Middle frontal gyrus (tissue), 1 donor: Measurements from ENCODE around the gene AMBRA1.

Experiments used
- DNase-seq: peaks from one replicate; pipeline ENCODE4 v3.0.0-alpha.2; 2015; ENCODE audit warnings: low spot score; ENCODE audit errors: extremely low spot score

Gene AMBRA1

DNA sequence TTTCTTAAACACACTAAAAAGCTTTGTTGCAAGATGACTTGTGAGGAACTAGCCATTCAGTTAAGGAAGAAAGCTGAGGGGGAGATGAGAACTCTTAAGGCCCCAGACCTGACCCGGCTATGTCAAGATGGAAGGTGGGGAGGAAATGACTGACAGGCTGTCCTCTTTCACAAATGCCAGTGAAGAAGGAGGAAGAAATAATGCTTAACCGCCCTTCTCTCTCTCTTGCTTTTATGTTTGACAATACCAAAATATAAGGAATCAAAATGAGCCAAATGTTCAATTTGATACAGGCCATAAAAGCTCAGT, 87.4 kb downstream of the AMBRA1 start:
- no peak for DNase-seq

DNA sequence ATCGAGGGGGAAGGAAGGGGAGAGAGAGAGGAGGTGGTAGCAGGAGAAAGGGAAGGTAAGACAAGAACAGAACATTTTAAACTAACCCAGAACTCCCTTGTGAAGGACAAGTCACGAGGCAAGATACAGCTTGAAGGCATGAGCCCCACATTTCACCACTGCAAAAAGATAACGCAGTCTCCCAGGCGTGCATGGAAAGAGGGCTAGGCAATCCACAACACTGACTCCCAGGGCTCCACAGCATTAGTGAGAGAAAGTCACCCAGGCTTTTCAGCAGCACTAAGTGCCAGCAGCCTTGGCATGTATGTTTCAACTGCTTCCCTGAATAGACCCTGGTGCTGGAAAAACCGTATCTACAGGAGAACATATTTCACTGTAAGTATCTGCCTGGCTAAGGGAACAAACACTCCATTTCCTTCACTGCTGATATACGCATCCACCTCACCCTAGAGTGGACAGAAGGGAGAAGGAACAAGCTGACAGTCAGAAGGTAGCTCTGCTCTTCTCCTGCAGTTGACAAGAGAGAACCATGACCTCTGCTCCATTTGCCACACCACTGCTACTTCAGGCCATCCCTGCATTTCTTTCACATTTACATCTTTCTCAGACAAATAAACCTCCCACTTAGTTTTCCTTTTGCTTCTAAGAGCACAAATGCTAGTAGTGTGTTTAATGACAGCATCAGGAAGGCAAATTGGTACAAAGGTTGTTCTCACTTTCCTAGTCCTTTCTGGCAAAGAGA, 87.9 kb downstream of the AMBRA1 start:
- DNase-seq: no peak

DNA sequence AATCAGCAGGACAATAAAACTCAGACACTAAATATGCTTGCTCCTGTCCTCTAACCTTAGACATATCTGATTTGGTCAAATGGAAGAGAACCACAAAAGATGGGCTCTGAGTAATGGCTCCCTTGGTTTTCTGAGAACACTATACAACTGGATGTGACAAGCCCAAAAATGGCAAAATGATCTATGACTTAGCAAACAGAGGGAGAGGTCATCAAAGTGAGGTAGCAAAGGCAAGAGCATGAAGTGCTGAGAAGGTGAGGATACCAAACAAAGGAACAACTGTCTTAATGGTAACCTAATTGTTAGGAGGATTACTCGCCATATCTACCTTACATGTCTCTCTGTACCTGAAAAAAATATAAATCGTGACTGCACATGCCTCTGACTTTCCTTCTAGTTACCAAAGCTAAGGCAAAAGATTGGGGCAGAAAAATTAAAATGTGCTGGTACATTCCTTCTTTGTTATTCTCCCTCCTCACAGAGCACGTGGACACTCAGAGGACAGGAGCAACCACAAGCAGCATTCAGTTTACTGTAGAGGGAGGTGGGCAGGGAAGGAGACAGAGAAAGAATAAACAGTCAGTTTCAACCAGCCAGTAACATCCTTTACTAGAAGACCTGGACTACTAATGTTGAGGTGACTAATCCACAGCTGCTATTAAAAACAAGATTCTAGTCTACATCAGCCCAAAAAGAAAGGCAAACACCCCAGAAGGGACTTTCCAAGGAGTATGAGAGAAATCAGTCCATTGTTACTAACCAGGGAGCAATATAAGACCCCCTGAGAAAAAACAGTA, 88.8 kb downstream of the AMBRA1 start:
- DNase-seq: no peak

DNA sequence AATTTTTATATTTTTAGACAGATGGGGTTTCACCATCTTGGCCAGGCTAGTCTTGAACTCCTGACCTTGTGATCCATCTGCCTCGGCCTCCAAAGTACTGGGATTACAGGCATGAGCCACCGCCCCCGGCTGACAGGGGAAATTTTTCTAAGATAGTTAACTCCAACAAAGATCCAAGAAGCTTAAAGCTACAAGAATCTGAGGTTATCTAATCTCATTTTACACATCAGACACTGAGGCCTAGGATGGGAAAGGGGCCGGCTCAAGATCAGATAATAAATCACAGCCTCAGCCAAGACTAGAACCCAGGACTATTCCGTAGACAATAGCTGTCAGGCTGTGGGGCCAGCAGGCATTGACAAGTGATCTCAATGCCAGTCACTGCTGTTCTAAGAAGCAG, 94.0 kb downstream of the AMBRA1 start:
- no peak for DNase-seq

DNA sequence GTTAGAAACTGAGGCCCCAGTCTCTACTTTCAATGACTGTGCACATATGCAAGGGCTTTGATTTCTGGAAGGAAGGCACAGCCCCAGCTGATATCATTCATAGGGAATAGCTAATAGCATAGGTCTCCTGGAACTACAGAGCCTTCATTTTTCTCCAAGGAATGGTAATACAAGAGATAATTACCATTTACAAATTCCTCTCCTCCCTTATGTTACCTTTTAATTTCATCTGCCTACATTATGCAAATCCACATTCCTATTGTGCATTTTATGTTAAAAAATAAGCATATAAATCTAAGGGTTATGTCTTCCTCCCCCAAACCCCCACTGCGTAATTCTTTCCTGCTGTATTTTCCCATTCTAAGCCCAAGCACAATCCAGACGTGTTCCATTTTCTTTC, 94.9 kb downstream of the AMBRA1 start:
- DNase-seq: no peak

DNA sequence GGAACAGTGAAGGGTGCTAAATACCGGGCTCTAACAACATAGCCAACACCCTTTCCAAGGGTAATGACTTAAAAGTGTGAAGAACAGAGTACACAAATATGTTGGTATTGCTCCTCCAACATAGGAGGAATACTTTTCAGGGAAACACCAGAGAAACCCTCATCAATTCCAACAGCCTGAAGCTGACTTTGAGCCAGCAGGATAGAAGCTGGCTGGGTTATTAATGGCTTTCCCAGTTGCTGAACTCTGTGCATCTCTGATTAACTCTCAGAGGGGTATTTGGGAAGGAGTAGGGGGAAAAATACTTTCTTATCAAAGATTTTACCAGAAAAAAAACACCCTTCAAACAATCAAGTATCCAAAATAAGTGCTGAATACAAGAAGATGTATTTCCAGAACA, 95.6 kb downstream of the AMBRA1 start:
- no peak for DNase-seq

DNA sequence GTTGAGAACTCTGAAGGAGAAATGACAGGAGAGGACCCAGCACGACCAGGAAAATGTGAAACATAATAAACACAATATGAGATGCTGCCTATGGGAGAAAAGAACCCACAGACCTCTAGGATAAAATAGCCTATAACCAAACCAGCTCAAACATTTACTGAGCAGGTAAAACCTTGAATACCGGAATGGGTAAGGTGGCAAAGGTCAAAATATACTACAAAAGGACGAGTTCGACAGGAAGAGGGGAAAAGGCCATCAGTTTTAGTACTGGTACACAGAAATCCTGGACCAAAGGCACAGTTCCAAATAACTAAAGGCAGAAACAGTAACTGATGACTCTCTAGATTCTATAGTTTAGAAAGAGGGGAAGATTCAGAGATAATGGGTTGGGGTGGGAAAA, 96.3 kb downstream of the AMBRA1 start:
- DNase-seq: no peak

DNA sequence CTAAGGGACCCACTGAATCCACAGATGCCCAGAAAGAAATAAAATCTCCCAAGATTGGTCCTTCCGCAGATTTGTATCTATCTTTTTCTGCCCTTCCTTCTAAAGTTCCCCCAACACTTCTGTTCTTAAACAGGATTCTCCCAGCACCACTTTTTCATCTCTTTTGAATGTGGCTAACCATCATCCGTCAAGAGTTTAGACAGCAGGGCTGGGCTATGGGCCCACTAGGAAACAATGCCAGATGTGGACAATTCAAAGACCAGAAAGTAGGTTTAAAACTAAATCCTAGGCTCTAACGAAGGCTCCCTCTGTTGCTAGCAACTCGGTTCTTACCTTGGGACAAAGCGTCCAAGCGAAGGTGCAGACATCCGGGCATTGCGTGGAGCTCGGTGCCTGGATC, 100.0 kb downstream of the AMBRA1 start:
- DNase-seq: no peak

DNA sequence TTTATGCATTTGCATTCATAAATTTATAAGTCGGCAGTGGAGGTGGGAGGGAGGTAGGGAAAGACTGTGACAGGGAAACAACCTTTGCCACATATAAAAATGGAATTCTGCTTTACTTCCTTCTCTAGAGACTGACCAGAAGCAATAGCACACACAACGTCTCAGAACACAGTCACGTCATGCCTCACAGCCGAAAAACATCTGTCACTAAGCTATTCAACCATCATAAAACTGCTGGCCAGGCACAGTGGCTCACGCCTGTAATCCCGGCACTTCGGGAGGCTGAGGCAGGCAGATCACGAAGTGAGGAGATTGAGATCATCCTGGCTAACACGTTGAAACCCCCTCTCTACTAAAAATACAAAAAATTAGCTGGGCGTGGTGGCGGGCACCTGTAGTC, 101.3 kb downstream of the AMBRA1 start:
- no peak for DNase-seq

DNA sequence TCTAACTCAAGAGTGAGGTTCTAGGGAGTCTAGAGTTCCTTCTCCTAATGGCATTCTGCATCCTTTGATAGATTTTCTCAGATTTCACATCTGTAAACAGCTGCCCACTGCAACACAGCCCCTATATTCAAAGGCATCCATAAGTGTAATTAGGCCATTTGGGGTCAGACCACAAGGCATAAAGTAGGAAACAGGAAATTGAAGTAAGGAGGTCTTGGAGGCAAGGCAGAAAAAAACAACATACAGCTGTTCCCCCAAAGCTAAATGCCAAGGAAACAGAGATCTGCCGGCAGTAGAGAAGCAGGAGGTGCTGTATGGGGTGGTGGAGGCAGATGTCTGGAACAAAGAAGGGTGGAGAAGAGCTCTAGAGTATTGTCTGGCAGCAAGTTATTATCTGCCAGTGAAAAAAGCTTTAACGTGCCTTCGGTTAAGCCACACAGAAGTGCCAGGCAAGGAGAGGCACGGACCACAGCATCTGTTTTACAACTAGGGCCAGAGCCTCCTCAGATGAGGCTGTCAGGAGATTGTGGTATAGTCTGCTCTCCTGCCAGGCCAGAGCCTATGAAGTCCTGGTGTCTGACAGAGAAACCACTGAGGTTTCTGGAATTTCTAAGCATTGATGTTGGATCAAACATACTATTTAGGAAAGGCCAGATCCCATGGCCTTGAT, 102.0 kb downstream of the AMBRA1 start:
- no peak for DNase-seq

DNA sequence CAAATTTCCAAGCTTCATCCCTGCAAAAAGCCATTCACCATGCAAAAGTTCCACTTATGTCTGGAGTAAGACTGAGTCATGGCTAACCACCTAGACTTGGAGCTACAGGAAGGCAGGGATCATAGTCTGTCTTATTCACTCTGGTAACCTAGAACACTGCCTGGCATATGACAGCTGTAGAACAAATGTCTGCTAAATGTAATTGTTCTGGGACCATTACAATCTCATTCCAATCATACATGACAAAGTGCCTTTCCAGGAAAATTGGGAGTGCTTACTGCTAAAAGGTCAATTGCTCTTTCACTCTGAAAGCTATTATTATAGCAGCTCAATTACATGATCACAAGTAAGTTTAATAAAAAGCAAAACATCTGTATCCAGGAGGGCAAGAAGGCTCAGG, 103.2 kb downstream of the AMBRA1 start:
- DNase-seq: no peak

DNA sequence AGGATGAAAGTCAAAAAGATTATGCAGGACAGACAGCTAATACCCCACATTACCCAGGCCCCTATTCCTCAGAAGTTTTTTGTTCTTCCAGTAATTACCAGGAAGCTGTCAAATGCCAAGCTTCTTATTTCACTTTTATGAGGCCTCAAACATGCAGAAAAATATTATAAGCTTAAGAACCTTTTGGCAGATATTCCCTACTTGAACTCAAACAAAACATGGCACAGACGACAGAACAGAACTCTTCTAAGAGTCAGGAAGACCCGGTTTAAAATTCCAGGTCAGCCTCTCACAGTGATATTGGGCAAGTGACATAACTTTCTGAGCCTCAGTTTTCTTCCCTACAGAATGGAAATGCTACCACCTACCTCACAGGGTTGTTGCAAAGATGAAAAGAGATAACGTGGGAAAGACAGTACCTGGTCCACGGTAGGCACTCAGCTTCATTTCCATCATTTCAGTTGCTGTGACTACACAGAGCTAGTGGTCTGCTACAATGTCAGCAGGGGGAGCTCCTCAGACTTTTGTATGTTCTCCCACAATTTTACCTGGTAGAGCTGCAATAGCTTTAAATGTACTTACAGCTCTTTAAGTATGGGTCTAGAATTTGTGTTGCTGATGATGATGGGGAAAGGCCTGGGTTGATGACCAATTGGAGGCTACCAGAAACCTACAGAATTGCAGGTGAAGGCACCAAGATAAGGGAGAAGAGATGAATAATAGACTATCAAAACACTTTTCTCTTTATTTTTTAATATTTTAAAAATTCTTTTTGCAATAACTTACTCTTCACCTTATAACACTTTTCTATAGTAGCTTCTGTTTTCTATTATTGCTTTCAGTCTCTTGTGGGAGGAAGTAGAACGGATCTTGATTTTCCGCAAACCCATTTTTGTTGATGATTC, 103.9 kb downstream of the AMBRA1 start:
- DNase-seq: no peak

DNA sequence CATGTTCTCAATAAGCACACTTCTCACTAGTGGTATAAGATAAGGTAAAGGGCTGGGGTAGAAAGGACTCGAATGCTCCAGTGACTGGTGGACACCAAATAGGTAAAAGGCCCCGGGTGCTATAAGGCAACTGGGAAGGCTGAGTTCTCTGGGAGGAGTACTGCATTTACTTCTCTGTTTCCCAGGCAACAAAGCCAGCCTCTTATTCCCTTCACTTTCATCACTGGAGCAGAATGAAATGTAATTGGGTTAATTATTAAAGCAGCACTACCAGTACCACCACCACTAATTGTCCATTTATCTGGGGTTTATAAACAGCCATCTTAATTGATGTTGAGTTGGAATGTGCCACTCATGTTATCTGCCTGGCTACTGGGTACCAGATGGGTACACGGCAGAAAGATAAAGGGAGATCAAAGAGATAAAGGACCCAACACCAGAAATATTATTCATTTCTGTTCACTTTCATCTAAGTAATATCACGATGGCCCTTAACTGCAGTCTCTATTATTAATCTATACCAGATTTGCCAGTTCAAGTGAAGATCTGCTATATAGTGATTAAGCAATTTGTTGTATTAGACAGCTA, 107.9 kb downstream of the AMBRA1 start:
- DNase-seq: no peak

DNA sequence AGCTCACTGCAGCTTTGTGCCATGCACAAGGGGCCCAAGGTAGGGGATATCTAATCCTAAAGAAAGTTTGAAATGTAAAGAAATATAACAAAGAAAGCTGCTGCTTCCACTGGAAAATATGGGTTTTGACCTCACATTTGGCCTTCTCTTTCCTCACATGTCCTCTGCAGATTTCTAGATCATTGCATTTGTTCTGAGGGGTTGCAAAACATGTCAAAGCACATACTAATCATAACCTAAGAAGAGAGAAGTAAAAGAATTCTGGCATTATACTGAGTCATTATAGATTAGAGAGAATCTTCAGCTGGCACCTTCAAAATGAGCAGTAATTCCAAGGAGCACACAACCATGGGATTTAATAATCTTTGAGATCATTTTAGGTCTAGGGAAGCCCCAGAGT, 109.7 kb downstream of the AMBRA1 start:
- no peak for DNase-seq

DNA sequence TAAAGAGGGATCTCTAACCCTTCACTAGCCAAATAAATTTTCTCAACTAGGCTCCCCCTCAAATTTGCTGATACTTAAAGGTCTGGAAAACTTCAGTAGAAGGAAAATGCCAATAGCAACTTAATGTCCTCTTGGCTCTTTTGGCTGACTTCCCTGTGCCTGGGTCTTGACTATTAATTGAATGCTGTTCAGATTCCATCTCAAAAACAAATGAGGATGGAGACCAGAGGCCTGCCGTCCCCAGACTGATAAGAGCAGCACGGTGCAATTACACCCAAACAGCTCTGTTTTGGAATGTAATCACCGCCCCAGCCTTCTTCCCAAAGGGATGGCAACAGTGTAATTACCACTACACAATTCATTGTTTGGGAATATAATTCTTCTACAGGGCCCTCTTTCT, 112.9 kb downstream of the AMBRA1 start:
- DNase-seq: no peak

DNA sequence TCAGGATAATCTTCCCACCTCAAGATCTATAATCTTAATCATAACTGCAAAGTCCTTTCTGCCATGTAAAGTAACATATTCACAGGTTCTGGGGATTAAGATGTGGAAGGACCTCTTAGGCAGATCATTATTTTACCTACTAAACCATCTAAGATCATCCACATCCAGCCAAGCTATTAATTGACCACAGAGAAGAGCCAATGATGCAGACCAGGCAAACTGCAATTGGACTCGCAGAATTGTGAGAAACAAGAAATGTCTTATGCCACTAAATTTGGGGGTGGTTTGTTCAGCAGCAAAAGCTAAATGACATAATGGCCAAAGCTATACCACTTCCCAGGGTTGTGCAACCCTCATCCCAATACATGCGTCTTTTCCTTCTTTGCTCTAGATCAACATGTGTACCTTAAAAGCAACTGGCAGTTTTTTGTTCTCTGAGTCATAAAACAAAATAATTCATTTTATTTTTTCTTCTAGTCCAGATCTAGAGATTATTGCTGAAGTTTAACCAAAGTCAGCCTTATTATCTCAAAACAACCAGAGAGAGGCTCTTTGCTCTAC, 113.6 kb downstream of the AMBRA1 start:
- no peak for DNase-seq

DNA sequence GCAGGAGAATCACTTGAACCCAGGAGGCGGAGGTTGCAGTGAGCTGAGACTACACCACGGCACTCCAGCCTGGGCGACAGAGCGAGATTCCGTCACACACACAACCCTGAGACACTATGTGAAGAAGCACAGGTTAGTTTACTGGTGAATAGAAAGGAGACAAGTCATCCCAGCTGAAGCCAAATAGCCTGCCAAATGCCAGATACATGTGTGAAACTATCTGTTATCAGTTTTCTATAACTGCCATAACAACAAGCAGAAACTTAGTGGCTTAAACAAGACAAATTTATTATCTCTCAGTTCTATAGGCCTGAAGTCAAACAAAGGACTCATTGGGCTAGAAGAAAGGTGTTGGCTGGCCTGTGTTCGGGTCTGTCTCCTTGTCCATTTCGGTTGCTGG, 114.2 kb downstream of the AMBRA1 start:
- no peak for DNase-seq

DNA sequence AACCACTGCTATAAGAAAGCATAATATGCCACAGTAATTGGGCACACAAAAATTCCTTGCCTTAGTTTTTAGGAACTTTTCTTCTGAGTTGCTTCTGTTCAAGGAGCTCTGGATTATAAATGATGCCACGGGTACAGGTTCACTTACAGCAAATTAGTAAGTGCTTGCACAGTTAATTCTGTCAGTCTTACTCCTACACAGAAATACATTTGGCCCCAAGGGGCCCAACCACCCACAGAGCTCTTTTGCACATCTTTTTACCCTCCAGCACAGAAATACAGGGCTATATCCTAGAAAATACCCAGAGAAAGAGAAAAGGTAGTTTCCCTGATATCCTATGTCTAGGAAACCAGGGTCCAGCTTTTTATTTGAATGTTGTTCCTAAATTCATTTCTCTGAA, 115.6 kb downstream of the AMBRA1 start:
- no peak for DNase-seq

DNA sequence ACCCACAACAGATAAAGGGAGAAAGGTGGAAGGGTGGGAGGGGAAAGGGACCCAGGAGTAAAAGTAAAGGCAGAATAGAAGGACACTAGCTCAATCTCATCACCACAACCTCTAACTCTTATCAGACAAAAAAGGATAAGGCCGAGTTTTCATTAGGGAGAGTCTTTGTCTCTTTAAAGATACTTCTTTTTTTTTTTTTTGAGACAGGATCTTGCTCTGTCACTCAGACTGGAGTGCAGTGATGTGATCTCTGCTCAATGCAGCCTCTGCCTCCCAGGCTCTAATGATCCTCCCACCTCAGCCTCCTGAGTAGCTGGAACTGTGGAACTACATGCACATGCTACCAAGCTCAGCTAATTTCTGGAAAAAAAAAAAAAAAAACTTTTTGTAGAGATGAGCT, 116.7 kb downstream of the AMBRA1 start:
- DNase-seq: no peak

DNA sequence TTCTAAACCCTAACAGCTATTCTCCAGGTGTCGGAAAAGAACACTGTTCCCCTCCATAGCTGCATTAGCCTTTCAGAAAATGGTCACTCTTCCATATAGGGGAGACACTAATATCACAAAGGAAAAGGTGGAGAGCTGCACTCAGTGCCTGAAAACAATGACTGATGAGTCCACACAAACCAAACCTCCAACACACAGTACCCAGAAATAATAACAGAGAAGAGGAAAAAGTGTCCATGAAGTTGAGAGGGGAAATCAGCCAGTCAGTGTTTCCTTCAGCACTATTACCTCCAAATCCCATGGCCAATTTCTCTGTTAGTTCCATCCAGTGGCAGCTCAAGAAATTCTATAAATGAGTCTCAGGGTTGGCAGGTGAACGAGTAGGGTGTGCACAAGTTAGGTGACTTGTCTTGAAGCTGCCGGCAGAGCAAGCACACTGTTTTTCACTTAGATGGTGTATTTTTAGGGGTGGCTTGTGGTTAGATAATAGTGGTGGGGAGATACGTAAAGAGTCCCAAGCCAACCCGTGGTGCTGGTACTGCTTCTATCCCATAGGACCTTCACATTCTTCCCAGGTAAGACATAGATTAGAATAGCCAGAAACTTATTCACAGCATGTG, 117.8 kb downstream of the AMBRA1 start:
- DNase-seq: no peak
